Activated CD8-positive, alpha-beta memory T cell treated with anti-CD3 and anti-CD28 coated beads for 24 hours (primary cell): ENCODE measurements around the gene ZNF398.

Experiments
- DNase-seq: peaks from one replicate; pipeline ENCODE4 v3.0.0-alpha.2; 2020

The ZNF398 gene

GRCh38 chr7:149229526-149229925 is 82.3 kb downstream of the ZNF398 start:
- DNase-seq, result no peak

- no peak for DNase-seq
These were observed 85.1 kb downstream of the ZNF398 start for GRCh38 chr7:149232362-149232761.
